DOHH2 (cell line): ENCODE measurements around the gene RXRA.

Experiments
- H3F3A ChIP-seq: fragments of 200-600 bp; sonication (generic), shearing (Covaris generic); 2 replicates; pipeline ENCODE4 v1.6.0; 2016; ENCODE audit warnings: antibody characterized with exemption, mild to moderate bottlenecking; ENCODE audit not compliant: control insufficient read depth, insufficient read depth
- H3K27ac ChIP-seq: fragments of 200-600 bp; sonication (generic); 2 replicates; pipeline ENCODE4 v1.5.1; 2014; ENCODE audit warnings: low read depth, mild to moderate bottlenecking, low read length, moderate library complexity
- H3K27me3 ChIP-seq: fragments of 200-600 bp; sonication (generic); 2 replicates; pipeline ENCODE4 v1.6.1; 2014; ENCODE audit warnings: mild to moderate bottlenecking, low read length, mixed read lengths; ENCODE audit not compliant: control insufficient read depth
- H3K36me3 ChIP-seq: fragments of 200-600 bp; sonication (generic); 2 replicates; pipeline ENCODE4 v1.6.1; 2014; ENCODE audit warnings: mild to moderate bottlenecking, low read length, moderate library complexity, mixed read lengths; ENCODE audit not compliant: control insufficient read depth
- H3K4me1 ChIP-seq: fragments of 200-600 bp; sonication (generic); 2 replicates; pipeline ENCODE4 v1.6.1; 2014; ENCODE audit warnings: mild to moderate bottlenecking, low read length, mixed read lengths; ENCODE audit not compliant: control insufficient read depth
- H3K4me2 ChIP-seq: fragments of 200-600 bp; sonication (generic); 2 replicates; pipeline ENCODE4 v1.6.0; 2014; ENCODE audit warnings: mild to moderate bottlenecking, low read length, moderate library complexity
- H3K4me3 ChIP-seq: fragments of 200-600 bp; sonication (generic); 2 replicates; pipeline ENCODE4 v1.5.1; 2014; ENCODE audit warnings: mild to moderate bottlenecking, low read length, mixed read lengths
- H3K79me2 ChIP-seq: fragments of 200-600 bp; sonication (generic); 2 replicates; pipeline ENCODE4 v1.6.1; 2014; ENCODE audit warnings: mild to moderate bottlenecking, low read length, mixed read lengths; ENCODE audit not compliant: control insufficient read depth
- H3K9me2 ChIP-seq: fragments of 200-600 bp; sonication (generic); replicated peaks from 2 replicates; pipeline ENCODE4 v1.6.1; 2014; ENCODE audit warnings: mild to moderate bottlenecking, low read length, mixed read lengths; ENCODE audit not compliant: control insufficient read depth
- H3K9me3 ChIP-seq: fragments of 200-600 bp; sonication (generic); 2 replicates; pipeline ENCODE4 v1.6.1; 2014; ENCODE audit warnings: antibody characterized with exemption, low read length, mixed read lengths; ENCODE audit not compliant: control insufficient read depth, insufficient read depth
- H4K20me1 ChIP-seq: fragments of 200-600 bp; sonication (generic); 2 replicates; pipeline ENCODE4 v1.6.0; 2014; ENCODE audit warnings: low read depth, mild to moderate bottlenecking, antibody characterized with exemption, low read length, moderate library complexity; ENCODE audit not compliant: control insufficient read depth, insufficient read depth
- CTCF ChIP-seq: fragments of 200-600 bp; sonication (generic); IDR thresholded peaks from one replicate; pipeline ENCODE4 v1.5.1; 2014; ENCODE audit warnings: antibody characterized with exemption, mild to moderate bottlenecking, low read depth, low read length; ENCODE audit not compliant: poor library complexity, severe bottlenecking
- EZH2phosphoT487 ChIP-seq: fragments of 200-600 bp; sonication (generic); IDR thresholded peaks from 2 replicates; pipeline ENCODE4 v1.6.1; 2017; ENCODE audit warnings: borderline replicate concordance, mild to moderate bottlenecking, antibody characterized with exemption, low read length, moderate library complexity, mixed read lengths

The RXRA gene

GRCh38 chr9:134345737-134346136 lies 19.5 kb downstream of the RXRA start:
- Histone ChIP-seq H3K4me2 (no peak overlapping the region), H3K9me2 (no peaks in the 10 kb centered on the region), H3K4me1 (no peaks in the 10 kb centered on the region), H3K27ac (no peak overlapping the region), H3K4me3 (no peak overlapping the region), H3K79me2 (no peaks in the 10 kb centered on the region), H3K27me3 (no peaks in the 10 kb centered on the region), H3K9me3 (no peaks in the 10 kb centered on the region), H4K20me1 (no peaks in the 10 kb centered on the region), H3F3A (no peaks in the 10 kb centered on the region), H3K36me3 (no peaks in the 10 kb centered on the region)
- TF ChIP-seq CTCF (no peak), EZH2phosphoT487 (no peak)

GRCh38 chr9:134346151-134346550 lies 19.9 kb downstream of the RXRA start:
- H3K27ac ChIP-seq = no peak overlapping the region
- no peaks in the 10 kb centered on the region for H3K36me3 ChIP-seq
- no peaks in the 10 kb centered on the region for H3F3A ChIP-seq
- no peaks in the 10 kb centered on the region for H3K9me3 ChIP-seq
- no peak overlapping the region for H3K4me3 ChIP-seq
- H3K79me2 ChIP-seq = no peaks in the 10 kb centered on the region
- H3K4me2 ChIP-seq = no peak overlapping the region
- no peaks in the 10 kb centered on the region for H4K20me1 ChIP-seq
- H3K4me1 ChIP-seq = no peaks in the 10 kb centered on the region
- TF ChIP-seq EZH2phosphoT487 = no peak
- TF ChIP-seq CTCF = no peak
- no peaks in the 10 kb centered on the region for H3K9me2 ChIP-seq
- H3K27me3 ChIP-seq = no peaks in the 10 kb centered on the region

GRCh38 chr9:134346840-134347583 lies 20.8 kb downstream of the RXRA start:
- Histone ChIP-seq H3K4me3 (no peak overlapping the region), H3K79me2 (no peaks in the 10 kb centered on the region), H3K4me2 (no peak overlapping the region), H3K9me3 (no peaks in the 10 kb centered on the region), H3K4me1 (no peaks in the 10 kb centered on the region), H4K20me1 (no peaks in the 10 kb centered on the region), H3K36me3 (no peaks in the 10 kb centered on the region), H3F3A (no peaks in the 10 kb centered on the region), H3K27ac (no peak overlapping the region), H3K9me2 (no peaks in the 10 kb centered on the region), H3K27me3 (no peaks in the 10 kb centered on the region)
- TF ChIP-seq CTCF (no peak), EZH2phosphoT487 (no peak)
